Measurements from ENCODE around the gene CREB3L4.

Gene CREB3L4

GRCh38 chr1:153951183-153951582 lies 16.5 kb upstream of the CREB3L4 start:
- Histone ChIP-seq H3K4me3 (ENCODE audit: low read length) (no peak overlapping the region), H3K27ac (ENCODE audit: low read depth, low read length) (no peak overlapping the region), H3F3A (ENCODE audit: control insufficient read depth, insufficient read depth) (peaks cover 21% of the 10 kb centered on the region), H3K79me2 (ENCODE audit: control insufficient read depth, low read length) (peaks cover 44% of the 10 kb centered on the region), H3K9me2 (replicated peaks; ENCODE audit: control insufficient read depth, low read length) (no peaks in the 10 kb centered on the region), H4K20me1 (ENCODE audit: control insufficient read depth, insufficient read depth, low read depth, low read length) (peaks cover 17% of the 10 kb centered on the region; the same call in 1 of the 2 replicates), H3K27me3 (ENCODE audit: control insufficient read depth, low read length) (no peaks in the 10 kb centered on the region), H3K36me3 (ENCODE audit: control insufficient read depth, low read length) (peaks cover 84% of the 10 kb centered on the region), H3K4me1 (ENCODE audit: control insufficient read depth, low read length) (peaks cover 61% of the 10 kb centered on the region), H3K4me2 (ENCODE audit: low read length) (no peak overlapping the region), H3K9me3 (ENCODE audit: control insufficient read depth, insufficient read depth, low read length) (no peaks in the 10 kb centered on the region)
- TF ChIP-seq, protein P1, sequence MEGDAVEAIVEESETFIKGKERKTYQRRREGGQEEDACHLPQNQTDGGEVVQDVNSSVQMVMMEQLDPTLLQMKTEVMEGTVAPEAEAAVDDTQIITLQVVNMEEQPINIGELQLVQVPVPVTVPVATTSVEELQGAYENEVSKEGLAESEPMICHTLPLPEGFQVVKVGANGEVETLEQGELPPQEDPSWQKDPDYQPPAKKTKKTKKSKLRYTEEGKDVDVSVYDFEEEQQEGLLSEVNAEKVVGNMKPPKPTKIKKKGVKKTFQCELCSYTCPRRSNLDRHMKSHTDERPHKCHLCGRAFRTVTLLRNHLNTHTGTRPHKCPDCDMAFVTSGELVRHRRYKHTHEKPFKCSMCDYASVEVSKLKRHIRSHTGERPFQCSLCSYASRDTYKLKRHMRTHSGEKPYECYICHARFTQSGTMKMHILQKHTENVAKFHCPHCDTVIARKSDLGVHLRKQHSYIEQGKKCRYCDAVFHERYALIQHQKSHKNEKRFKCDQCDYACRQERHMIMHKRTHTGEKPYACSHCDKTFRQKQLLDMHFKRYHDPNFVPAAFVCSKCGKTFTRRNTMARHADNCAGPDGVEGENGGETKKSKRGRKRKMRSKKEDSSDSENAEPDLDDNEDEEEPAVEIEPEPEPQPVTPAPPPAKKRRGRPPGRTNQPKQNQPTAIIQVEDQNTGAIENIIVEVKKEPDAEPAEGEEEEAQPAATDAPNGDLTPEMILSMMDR (IDR thresholded peaks at IDR 0.05; ENCODE audit: low read depth, low read length, poor library complexity, severe bottlenecking) = no peak
- TF ChIP-seq EZH2phosphoT487 (IDR thresholded peaks at IDR 0.05; ENCODE audit: borderline replicate concordance, low read length) = no peak

DNA sequence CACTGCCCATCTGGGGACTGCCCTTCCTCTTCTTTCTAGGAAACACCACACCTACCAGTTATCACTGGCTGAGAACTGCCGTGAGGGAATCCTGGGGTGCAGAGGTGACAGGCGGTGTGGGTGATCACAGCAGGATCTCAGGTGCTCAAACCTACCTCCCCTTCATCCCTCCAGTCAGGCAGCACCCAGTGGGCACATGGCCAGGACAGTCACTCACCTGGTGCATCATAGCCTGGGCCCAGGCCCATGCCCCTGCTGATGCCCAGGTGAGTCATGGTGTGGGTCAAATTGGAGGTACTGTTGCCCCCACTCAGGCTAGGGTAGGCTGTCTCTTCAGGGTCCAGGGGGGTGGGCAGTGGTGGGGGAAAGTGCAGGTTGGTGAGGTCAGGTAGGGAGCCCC lies 15.9 kb upstream of the CREB3L4 start:
- no peak overlapping the region for H3K4me3 ChIP-seq (ENCODE audit: low read length)
- peaks cover 19% of the 10 kb centered on the region for H3F3A ChIP-seq (ENCODE audit: control insufficient read depth, insufficient read depth)
- H3K36me3 ChIP-seq (ENCODE audit: control insufficient read depth, low read length) = peaks cover 88% of the 10 kb centered on the region
- H3K4me1 ChIP-seq (ENCODE audit: control insufficient read depth, low read length) = peaks cover 63% of the 10 kb centered on the region
- H3K27me3 ChIP-seq (ENCODE audit: control insufficient read depth, low read length) = no peaks in the 10 kb centered on the region
- no peaks in the 10 kb centered on the region for H3K9me2 ChIP-seq (replicated peaks; ENCODE audit: control insufficient read depth, low read length)
- H3K9me3 ChIP-seq (ENCODE audit: control insufficient read depth, insufficient read depth, low read length) = no peaks in the 10 kb centered on the region
- no peak overlapping the region for H3K4me2 ChIP-seq (ENCODE audit: low read length)
- H3K79me2 ChIP-seq (ENCODE audit: control insufficient read depth, low read length) = peaks cover 50% of the 10 kb centered on the region
- TF ChIP-seq, protein P1 (IDR thresholded peaks at IDR 0.05; ENCODE audit: low read depth, low read length, poor library complexity, severe bottlenecking) = no peak
- no peak for TF ChIP-seq EZH2phosphoT487 (IDR thresholded peaks at IDR 0.05; ENCODE audit: borderline replicate concordance, low read length)
- H4K20me1 ChIP-seq (ENCODE audit: control insufficient read depth, insufficient read depth, low read depth, low read length) = peaks cover 19% of the 10 kb centered on the region; the same call in 1 of the 2 replicates
- H3K27ac ChIP-seq (ENCODE audit: low read depth, low read length) = no peak overlapping the region

GRCh38 chr1:153953859-153954365 lies 13.8 kb upstream of the CREB3L4 start:
- H3F3A ChIP-seq (ENCODE audit: control insufficient read depth, insufficient read depth) = peaks cover 4% of the 10 kb centered on the region
- TF ChIP-seq EZH2phosphoT487 (IDR thresholded peaks at IDR 0.05; ENCODE audit: borderline replicate concordance, low read length) = no peak
- TF ChIP-seq, protein P1 (IDR thresholded peaks at IDR 0.05; ENCODE audit: low read depth, low read length, poor library complexity, severe bottlenecking) = no peak
- H3K9me3 ChIP-seq (ENCODE audit: control insufficient read depth, insufficient read depth, low read length) = no peaks in the 10 kb centered on the region
- peaks cover 82% of the 10 kb centered on the region for H3K36me3 ChIP-seq (ENCODE audit: control insufficient read depth, low read length)
- peaks cover 19% of the 10 kb centered on the region; the same call in 1 of the 2 replicates for H4K20me1 ChIP-seq (ENCODE audit: control insufficient read depth, insufficient read depth, low read depth, low read length)
- H3K27me3 ChIP-seq (ENCODE audit: control insufficient read depth, low read length) = no peaks in the 10 kb centered on the region
- H3K27ac ChIP-seq (ENCODE audit: low read depth, low read length) = no peak overlapping the region
- no peak overlapping the region for H3K4me2 ChIP-seq (ENCODE audit: low read length)
- no peaks in the 10 kb centered on the region for H3K9me2 ChIP-seq (replicated peaks; ENCODE audit: control insufficient read depth, low read length)
- H3K4me1 ChIP-seq (ENCODE audit: control insufficient read depth, low read length) = peaks cover 49% of the 10 kb centered on the region
- H3K79me2 ChIP-seq (ENCODE audit: control insufficient read depth, low read length) = peaks cover 67% of the 10 kb centered on the region
- H3K4me3 ChIP-seq (ENCODE audit: low read length) = no peak overlapping the region
